ENCODE results near the gene TMEM219. TPM values are rescaled to one million over a fixed set of nuclear protein-coding genes. Genes with fewer than 3 reads are reported as not detected.

The TMEM219 gene
- total RNA-seq, 3 donors from 2014 or later (not counting 1 experiment from before 2014, with no cell fraction given), result 50.2 to 69.5 (median 50.8) TPM

DNA sequence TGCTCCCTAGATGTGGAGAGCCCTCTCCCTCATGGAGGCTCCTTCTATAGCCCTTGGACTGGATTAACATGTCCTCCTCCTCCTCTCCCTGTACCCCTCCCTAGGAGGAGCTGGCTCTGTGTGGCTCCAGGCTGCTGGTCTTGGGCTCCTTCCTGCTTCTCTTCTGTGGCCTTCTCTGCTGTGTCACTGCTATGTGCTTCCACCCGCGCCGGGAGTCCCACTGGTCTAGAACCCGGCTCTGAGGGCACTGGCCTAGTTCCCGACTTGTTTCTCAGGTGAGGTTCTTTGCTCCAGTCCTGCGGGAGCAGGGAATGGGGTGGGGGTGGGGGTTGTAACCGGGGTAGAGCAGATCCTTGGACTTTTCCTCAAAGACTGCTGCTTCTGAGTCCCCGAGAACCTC lies 9.4 kb downstream of the TMEM219 start:
- peaks cover 26% of the 10 kb centered on the region for H3K4me1 ChIP-seq (ENCODE audit: control insufficient read depth, insufficient read depth, low read length)
- TF ChIP-seq, protein P1, sequence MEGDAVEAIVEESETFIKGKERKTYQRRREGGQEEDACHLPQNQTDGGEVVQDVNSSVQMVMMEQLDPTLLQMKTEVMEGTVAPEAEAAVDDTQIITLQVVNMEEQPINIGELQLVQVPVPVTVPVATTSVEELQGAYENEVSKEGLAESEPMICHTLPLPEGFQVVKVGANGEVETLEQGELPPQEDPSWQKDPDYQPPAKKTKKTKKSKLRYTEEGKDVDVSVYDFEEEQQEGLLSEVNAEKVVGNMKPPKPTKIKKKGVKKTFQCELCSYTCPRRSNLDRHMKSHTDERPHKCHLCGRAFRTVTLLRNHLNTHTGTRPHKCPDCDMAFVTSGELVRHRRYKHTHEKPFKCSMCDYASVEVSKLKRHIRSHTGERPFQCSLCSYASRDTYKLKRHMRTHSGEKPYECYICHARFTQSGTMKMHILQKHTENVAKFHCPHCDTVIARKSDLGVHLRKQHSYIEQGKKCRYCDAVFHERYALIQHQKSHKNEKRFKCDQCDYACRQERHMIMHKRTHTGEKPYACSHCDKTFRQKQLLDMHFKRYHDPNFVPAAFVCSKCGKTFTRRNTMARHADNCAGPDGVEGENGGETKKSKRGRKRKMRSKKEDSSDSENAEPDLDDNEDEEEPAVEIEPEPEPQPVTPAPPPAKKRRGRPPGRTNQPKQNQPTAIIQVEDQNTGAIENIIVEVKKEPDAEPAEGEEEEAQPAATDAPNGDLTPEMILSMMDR (IDR thresholded peaks at IDR 0.05), result no peak
- H3K27me3 ChIP-seq (ENCODE audit: control insufficient read depth, insufficient read depth, low read length), result no peaks in the 10 kb centered on the region
- H3K9me3 Mint-ChIP-seq, result no peaks in the 10 kb centered on the region
- no peak overlapping the region for H3K27ac Mint-ChIP-seq
- peaks cover 25 to 37% of the 10 kb centered on the region in 2 donors for H3K4me1 Mint-ChIP-seq
- peaks cover 8% of the 10 kb centered on the region for H3K36me3 ChIP-seq (ENCODE audit: control insufficient read depth, insufficient read depth, low read length)
- 97% methylated on average over 6 of the region's 8 CpGs for WGBS (ENCODE audit: insufficient coverage)
- H3K9me3 ChIP-seq (ENCODE audit: control insufficient read depth, insufficient read depth, low read length), result no peaks in the 10 kb centered on the region
- no peaks in the 10 kb centered on the region for H3K27me3 Mint-ChIP-seq (ENCODE audit: low read depth in 2 of 2)
- intact Hi-C loops (cut with micrococcal nuclease), result loop anchor here (5.0 kb wide), 1 partner anchor 164 kb away; the partner anchor contains the start of gene MAZ
- no peak overlapping the region for H3K27ac ChIP-seq (ENCODE audit: low read length)
- ATAC-seq (no peak), DNase-seq (no peak)
- H3K36me3 Mint-ChIP-seq, result peaks cover 8% of the 10 kb centered on the region
- no peak overlapping the region for H3K4me3 ChIP-seq (ENCODE audit: low read length)
- H3K4me3 Mint-ChIP-seq, result no peak overlapping the region

DNA sequence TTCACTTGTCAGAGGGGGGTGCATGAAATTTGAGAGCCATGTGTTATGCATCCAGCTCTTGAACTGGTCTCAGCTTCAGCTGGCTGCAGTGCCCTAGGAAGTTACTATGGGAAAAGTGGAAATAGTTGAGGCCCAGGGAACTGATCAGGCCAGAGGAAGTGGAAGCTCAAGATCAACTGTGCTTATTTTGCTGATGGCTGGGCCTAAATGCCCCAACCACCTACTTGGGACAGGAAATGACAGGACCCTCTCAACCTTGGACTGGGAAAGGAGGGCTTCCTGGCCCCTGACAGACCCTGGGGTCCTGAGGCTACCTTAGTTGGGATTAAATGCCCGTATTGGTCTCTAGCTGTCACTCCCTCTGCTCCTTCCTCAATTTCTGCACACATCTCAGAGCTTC lies 10.6 kb downstream of the TMEM219 start:
- Histone ChIP-seq H3K4me3 (ENCODE audit: low read length) (no peak overlapping the region), H3K9me3 (ENCODE audit: control insufficient read depth, insufficient read depth, low read length) (no peaks in the 10 kb centered on the region), H3K4me1 (ENCODE audit: control insufficient read depth, insufficient read depth, low read length) (peaks cover 30% of the 10 kb centered on the region), H3K27ac (ENCODE audit: low read length) (peak overlapping the region; percentile 28), H3K27me3 (ENCODE audit: control insufficient read depth, insufficient read depth, low read length) (no peaks in the 10 kb centered on the region), H3K36me3 (ENCODE audit: control insufficient read depth, insufficient read depth, low read length) (peaks cover 8% of the 10 kb centered on the region)
- Mint-ChIP-seq H3K27me3 (ENCODE audit: low read depth in 2 of 2) (no peaks in the 10 kb centered on the region), H3K4me3 (peak overlapping the region; percentile 95), H3K9me3 (no peaks in the 10 kb centered on the region), H3K36me3 (peaks cover 8% of the 10 kb centered on the region), H3K27ac (peak overlapping the region; percentile 64 to 96), H3K4me1 (peaks cover 32 to 49% of the 10 kb centered on the region in 2 donors)
- TF ChIP-seq, protein P1 (IDR thresholded peaks at IDR 0.05), result no peak
- ATAC-seq, result no peak
- 100% methylated on average over 1 of the region's 1 CpG for WGBS (ENCODE audit: insufficient coverage)
- no peak for DNase-seq
- intact Hi-C loops (cut with micrococcal nuclease), result loop anchor here (5.0 kb wide), 1 partner anchor 165 kb away; the partner anchor contains the start of gene MAZ

DNA sequence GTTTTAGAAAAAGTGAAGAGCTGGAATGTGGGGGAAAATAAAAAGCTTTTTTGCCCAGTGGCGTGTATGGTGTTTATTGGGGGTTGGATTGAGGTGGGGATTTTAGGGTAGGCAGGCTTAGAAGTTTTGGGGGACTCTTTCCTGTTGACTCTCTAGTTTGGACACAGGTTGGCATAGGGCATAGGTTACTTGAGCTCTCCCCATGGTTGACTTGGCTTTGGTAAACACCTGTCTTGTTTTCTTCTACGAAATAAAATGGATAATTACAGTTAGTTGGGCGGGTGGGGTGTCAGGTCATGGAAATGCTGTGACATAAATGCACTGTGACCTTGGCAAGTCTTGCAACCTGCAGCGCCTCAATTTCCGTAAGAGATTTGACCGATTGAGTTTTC lies 11.1 kb downstream of the TMEM219 start:
- H3K9me3 ChIP-seq (ENCODE audit: control insufficient read depth, insufficient read depth, low read length), result no peaks in the 10 kb centered on the region
- peaks cover 32 to 52% of the 10 kb centered on the region in 2 donors for H3K4me1 Mint-ChIP-seq
- peaks cover 8% of the 10 kb centered on the region for H3K36me3 ChIP-seq (ENCODE audit: control insufficient read depth, insufficient read depth, low read length)
- H3K4me3 ChIP-seq (ENCODE audit: low read length), result no peak overlapping the region
- WGBS (ENCODE audit: insufficient coverage), result 86% methylated on average over 6 of the region's 6 CpGs
- H3K4me1 ChIP-seq (ENCODE audit: control insufficient read depth, insufficient read depth, low read length), result peaks cover 30% of the 10 kb centered on the region
- peaks cover 8% of the 10 kb centered on the region for H3K36me3 Mint-ChIP-seq
- H3K27me3 ChIP-seq (ENCODE audit: control insufficient read depth, insufficient read depth, low read length), result no peaks in the 10 kb centered on the region
- no peaks in the 10 kb centered on the region for H3K9me3 Mint-ChIP-seq
- intact Hi-C loops (cut with micrococcal nuclease), result loop anchor here (1.0 to 5.0 kb wide), 4 partner anchors 12 to 166 kb away; partner anchors contain the start of genes INO80E, KCTD13 and MAZ
- ATAC-seq, result no peak
- H3K27me3 Mint-ChIP-seq (ENCODE audit: low read depth in 2 of 2), result no peaks in the 10 kb centered on the region
- H3K27ac Mint-ChIP-seq, result peak overlapping the region; percentile 64 to 96
- H3K4me3 Mint-ChIP-seq, result peak overlapping the region; percentile 95
- no peak for DNase-seq
- peak overlapping the region; percentile 27 for H3K27ac ChIP-seq (ENCODE audit: low read length)
- TF ChIP-seq, protein P1 (IDR thresholded peaks at IDR 0.05), result no peak

Measured in natural killer cell (primary cell).